NCI-H1417 (cell line): ENCODE measurements around the gene CCDC57.

Source experiments
- DNase-seq, 3 experiments: peaks; one replicate each; lab custom pipeline; 2025; lab: John Stamatoyannopoulos, UW

The CCDC57 gene

GRCh38 chr17:82061047-82061925, 151.4 kb downstream of the CCDC57 start:
- no peak for DNase-seq

- no peak for DNase-seq
Measured at GRCh38 chr17:82060614-82061013, 152.0 kb downstream of the CCDC57 start.

GRCh38 chr17:82060001-82060380, 152.7 kb downstream of the CCDC57 start:
- DNase-seq, result no peak

- no peak for DNase-seq
Measured at GRCh38 chr17:82059272-82060000, 153.2 kb downstream of the CCDC57 start.

- DNase-seq, result no peak
Measured at GRCh38 chr17:82058855-82059249, 153.8 kb downstream of the CCDC57 start.

- no peak for DNase-seq
Measured at GRCh38 chr17:82058230-82058854, 154.3 kb downstream of the CCDC57 start.

- no peak for DNase-seq
Measured at GRCh38 chr17:82056729-82057621, 155.7 kb downstream of the CCDC57 start.

GRCh38 chr17:82055965-82056728, 156.5 kb downstream of the CCDC57 start:
- no peak for DNase-seq

GRCh38 chr17:82055023-82055964, 157.3 kb downstream of the CCDC57 start:
- no peak for DNase-seq

GRCh38 chr17:82054351-82055022, 158.2 kb downstream of the CCDC57 start:
- DNase-seq, result no peak

GRCh38 chr17:82053556-82054263, 158.9 kb downstream of the CCDC57 start:
- DNase-seq, result no peak

GRCh38 chr17:82053130-82053529, 159.5 kb downstream of the CCDC57 start:
- no peak for DNase-seq

GRCh38 chr17:82052638-82053059, 160.0 kb downstream of the CCDC57 start:
- DNase-seq, result no peak

GRCh38 chr17:82051776-82052637, 160.6 kb downstream of the CCDC57 start, which contains the start of the genes GPS1 and RFNG:
GPS1 (plus strand) TSS chr17:82051898; CDS start chr17:82051932, 34 bp downstream.
RFNG (minus strand) TSS chr17:82051811; CDS start chr17:82051766, 45 bp downstream.
- peak; percentile 51 to 69 (median 66) for DNase-seq
